Esophagus muscularis mucosa (tissue), 4 donors: ENCODE measurements around the gene ZNF850. TPM values are rescaled to one million over a fixed set of nuclear protein-coding genes. Genes with fewer than 3 reads are reported as not detected.
"Not testable (repeated sequence)": the region's sequence is repeated elsewhere in the genome, so short reads cannot be mapped to it uniquely, and the experiment has no call there.

Experiments used
- DNase-seq: peaks from one replicate; pipeline ENCODE4 v3.0.0-alpha.2; 2017; ENCODE audit errors: extremely low spot score
- H3K27ac ChIP-seq, 4 donors: fragments of 200-600 bp; sonication (generic); replicated peaks in 1 of 4; 1 replicate in 3 of 4; 2 replicates in 1 of 4; pipeline ENCODE4 v1.5.1; 2016 to 2019; ENCODE audit warnings: mild to moderate bottlenecking in 1 of 4
- H3K27me3 ChIP-seq, 4 donors: fragments of 200-600 bp; sonication (generic); one replicate each; pipeline versions ENCODE4 v1.5.1 to v1.6.0; 2016 to 2019
- H3K36me3 ChIP-seq, 4 donors: fragments of 200-600 bp; sonication (generic); one replicate each; pipeline ENCODE4 v1.5.1; 2016 to 2019
- H3K4me1 ChIP-seq, 4 donors: fragments of 200-600 bp; sonication (generic); one replicate each; pipeline ENCODE4 v1.5.1; 2016 to 2019
- H3K4me3 ChIP-seq, 4 donors: fragments of 200-600 bp; sonication (generic); 1 replicate in 2 of 4; 2 replicates in 2 of 4; pipeline ENCODE4 v1.5.1; 2016 to 2019; ENCODE audit warnings: mild to moderate bottlenecking in 4 of 4, moderate library complexity in 1 of 4
- H3K9me3 ChIP-seq, 4 donors: fragments of 200-600 bp; sonication (generic); 1 replicate in 3 of 4; 2 replicates in 1 of 4; pipeline ENCODE4 v1.5.1; 2016 to 2019
- EP300 ChIP-seq: sonication (generic); formaldehyde crosslinking; IDR thresholded peaks from one replicate; pipeline ENCODE4 v1.6.1; 2017; ENCODE audit warnings: antibody characterized with exemption
- POLR2A ChIP-seq: fragments of 450-650 bp; IDR thresholded peaks from one replicate; pipeline ENCODE4 v1.6.1; 2017; ENCODE audit warnings: antibody characterized with exemption, moderate library complexity, mild to moderate bottlenecking, low read depth
- POLR2AphosphoS5 ChIP-seq, 2 donors: sonication (generic); formaldehyde crosslinking; IDR thresholded peaks; one replicate each; pipeline ENCODE4 v1.6.1; 2017; ENCODE audit warnings: antibody characterized with exemption in 2 of 2
- WGBS: methylation state at CpG from one replicate; pipeline ENCODE4 v1.1.5; 2018; 5-methylcytosine and 5-hydroxymethylcytosine counted together
- intact Hi-C: fragments of 100-400 bp; cut with DNase I; formaldehyde crosslinking; loops from one replicate; pipeline ENCODE4 v1.15.1; 2023
- total RNA-seq, 4 donors: library from RNA; depleted of rRNA; stranded (reverse); fragments of >200 nt; gene quantifications; one replicate each; pipeline versions ENCODE4 v1.1.0 to v1.2.1, GENCODE V29; 2016
- TF ChIP-seq, protein P1 (sequence below), 3 experiments: fragments of 200-600 bp in 2 of 3; fragments of 450-650 bp in 1 of 3; sonication (generic) in 2 of 3; IDR thresholded peaks; one replicate each; pipeline ENCODE4 v1.5.1; 2017 to 2019; ENCODE audit warnings: antibody characterized with exemption in 3 of 3, mild to moderate bottlenecking in 2 of 3, moderate library complexity in 1 of 3

The ZNF850 gene
- total RNA-seq, 4 donors from 2014 or later = 1.3 to 2.4 (median 2.0) TPM

GRCh38 chr19:36773223-36773579 is 594 bp upstream of the ZNF850 start:
- no peak for DNase-seq
- Histone ChIP-seq H3K4me3 (peak overlapping the region; percentile 59 to 77 (median 67)), H3K27ac (peak overlapping the region; percentile 77 to 86 (median 82)), H3K9me3 (peaks cover 0 to 32% (median 20%) of the 10 kb centered on the region in 4 donors), H3K36me3 (no peaks in the 10 kb centered on the region), H3K4me1 (peaks cover 8 to 23% (median 21%) of the 10 kb centered on the region in 4 donors), H3K27me3 (peaks cover 0 to 8% (median 0%) of the 10 kb centered on the region in 4 donors)
- intact Hi-C loops = loop anchor here (2.0 to 10.0 kb wide), 3 partner anchors 24 to 142 kb away; partner anchors contain the start of genes ZNF568, ZNF790 and ZNF829
- no peak for TF ChIP-seq POLR2A
- no peak for TF ChIP-seq POLR2AphosphoS5 (IDR thresholded peaks at IDR 0.05)
- TF ChIP-seq EP300 = no peak
- TF ChIP-seq, protein P1, sequence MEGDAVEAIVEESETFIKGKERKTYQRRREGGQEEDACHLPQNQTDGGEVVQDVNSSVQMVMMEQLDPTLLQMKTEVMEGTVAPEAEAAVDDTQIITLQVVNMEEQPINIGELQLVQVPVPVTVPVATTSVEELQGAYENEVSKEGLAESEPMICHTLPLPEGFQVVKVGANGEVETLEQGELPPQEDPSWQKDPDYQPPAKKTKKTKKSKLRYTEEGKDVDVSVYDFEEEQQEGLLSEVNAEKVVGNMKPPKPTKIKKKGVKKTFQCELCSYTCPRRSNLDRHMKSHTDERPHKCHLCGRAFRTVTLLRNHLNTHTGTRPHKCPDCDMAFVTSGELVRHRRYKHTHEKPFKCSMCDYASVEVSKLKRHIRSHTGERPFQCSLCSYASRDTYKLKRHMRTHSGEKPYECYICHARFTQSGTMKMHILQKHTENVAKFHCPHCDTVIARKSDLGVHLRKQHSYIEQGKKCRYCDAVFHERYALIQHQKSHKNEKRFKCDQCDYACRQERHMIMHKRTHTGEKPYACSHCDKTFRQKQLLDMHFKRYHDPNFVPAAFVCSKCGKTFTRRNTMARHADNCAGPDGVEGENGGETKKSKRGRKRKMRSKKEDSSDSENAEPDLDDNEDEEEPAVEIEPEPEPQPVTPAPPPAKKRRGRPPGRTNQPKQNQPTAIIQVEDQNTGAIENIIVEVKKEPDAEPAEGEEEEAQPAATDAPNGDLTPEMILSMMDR (IDR thresholded peaks at IDR 0.05) = no peak
- 1% methylated on average over 15 of the region's 15 CpGs for WGBS

DNA sequence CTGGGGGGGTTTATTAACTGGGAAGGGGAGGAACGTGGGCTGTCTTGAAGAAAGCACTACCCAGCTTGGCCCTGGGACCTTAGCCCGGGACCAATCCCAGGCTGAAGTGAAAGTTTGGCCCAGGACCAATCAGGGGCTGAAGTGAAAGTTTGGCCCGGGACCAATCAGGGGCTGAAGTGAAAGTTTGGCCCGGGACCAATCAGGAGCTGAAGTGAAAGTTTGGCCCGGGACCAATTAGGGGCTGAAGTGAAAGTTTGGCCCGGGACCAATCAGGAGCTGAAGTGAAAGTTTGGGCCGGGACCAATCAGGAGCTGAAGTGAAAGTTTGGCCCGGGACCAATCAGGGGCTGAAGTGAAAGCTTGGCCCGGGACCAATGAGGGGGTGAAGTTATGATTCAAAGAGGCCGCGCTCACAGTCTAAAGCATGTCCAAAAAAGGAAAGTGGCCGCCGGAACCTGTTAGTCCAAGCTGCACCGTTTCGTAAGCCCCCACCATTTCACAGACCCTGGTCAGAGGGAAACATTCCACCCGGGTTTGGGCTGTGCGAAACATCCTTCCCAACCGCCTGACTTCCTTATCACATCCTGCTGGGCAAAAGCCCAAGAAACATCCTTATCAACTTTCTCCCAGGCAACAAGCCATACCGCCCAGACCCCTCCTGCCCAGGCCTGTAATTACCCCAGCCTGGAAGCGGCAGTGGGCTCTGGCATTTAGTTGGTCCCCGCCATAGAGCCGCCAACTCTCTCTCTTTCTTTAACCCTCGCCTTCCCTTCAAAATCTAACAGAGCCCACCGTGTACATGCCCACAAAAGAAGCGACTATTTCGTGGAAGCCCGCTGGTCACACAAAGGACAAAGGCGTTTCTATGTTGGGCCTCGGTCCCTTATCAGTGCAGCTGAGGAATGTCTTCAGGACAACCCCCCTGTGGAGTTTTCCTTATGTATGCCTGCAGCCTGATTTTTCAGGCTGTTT is 1.1 kb downstream of the ZNF850 start:
- TF ChIP-seq POLR2AphosphoS5 (IDR thresholded peaks at IDR 0.05) = peak in 1 of 2 donors; percentile 17
- TF ChIP-seq, protein P1 (IDR thresholded peaks at IDR 0.05) = no peak
- Histone ChIP-seq H3K27ac (peak overlapping the region; percentile 77 to 86 (median 82)), H3K4me1 (peaks cover 8 to 23% (median 21%) of the 10 kb centered on the region in 4 donors), H3K36me3 (peaks cover 0 to 3% (median 0%) of the 10 kb centered on the region in 4 donors), H3K9me3 (peaks cover 0 to 43% (median 24%) of the 10 kb centered on the region in 4 donors), H3K4me3 (peak overlapping the region; percentile 59 to 77 (median 67)), H3K27me3 (peaks cover 0 to 8% (median 0%) of the 10 kb centered on the region in 4 donors)
- intact Hi-C loops = loop anchor here (2.0 to 10.0 kb wide), 3 partner anchors 25 to 143 kb away; partner anchors contain the start of genes ZNF568, ZNF790 and ZNF829
- DNase-seq = peak; percentile 91
- WGBS = under 1% methylated on average over 27 of the region's 29 CpGs

DNA sequence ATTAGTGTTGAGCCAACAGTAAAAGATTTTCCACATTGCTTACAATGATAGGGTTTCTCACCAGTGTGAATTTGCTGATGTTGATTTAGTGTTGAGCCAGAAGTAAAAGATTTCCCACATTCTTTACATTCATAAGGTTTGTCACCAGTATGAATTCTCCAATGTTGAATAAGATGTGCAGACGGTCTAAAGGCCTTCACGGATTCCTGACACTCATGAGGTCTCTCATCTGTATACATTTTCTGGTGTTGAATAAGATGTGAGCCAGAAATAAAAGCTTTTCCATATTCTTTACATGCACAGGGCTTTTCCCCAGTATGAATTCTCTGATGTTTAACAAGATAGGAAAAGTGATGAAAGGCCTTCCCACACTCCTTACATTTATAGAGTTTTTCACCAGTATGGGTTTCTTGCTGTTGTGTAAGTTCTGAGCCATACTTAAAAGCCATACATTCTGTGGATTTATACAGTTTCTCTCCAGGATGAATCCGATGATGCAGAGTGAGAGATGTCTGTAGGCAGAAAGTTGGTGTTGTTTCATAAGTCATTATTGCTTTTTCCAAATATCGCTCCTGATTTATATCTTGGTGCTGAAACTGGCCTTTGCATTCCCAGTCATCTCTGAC is 22.4 kb downstream of the ZNF850 start:
- Histone ChIP-seq H3K27me3 (no peaks in the 10 kb centered on the region), H3K4me3 (no peak overlapping the region), H3K36me3 (peaks cover 66 to 96% (median 80%) of the 10 kb centered on the region in 4 donors), H3K4me1 (no peaks in the 10 kb centered on the region), H3K9me3 (peaks cover 11 to 100% (median 100%) of the 10 kb centered on the region in 4 donors), H3K27ac (no peak overlapping the region)
- no peak for TF ChIP-seq POLR2AphosphoS5 (IDR thresholded peaks at IDR 0.05)
- TF ChIP-seq EP300 = no peak
- TF ChIP-seq, protein P1 (IDR thresholded peaks at IDR 0.05) = no peak
- TF ChIP-seq POLR2A = no peak
- 99% methylated on average over 4 of the region's 4 CpGs for WGBS
- intact Hi-C loops = no loop called here
- no peak for DNase-seq

DNA sequence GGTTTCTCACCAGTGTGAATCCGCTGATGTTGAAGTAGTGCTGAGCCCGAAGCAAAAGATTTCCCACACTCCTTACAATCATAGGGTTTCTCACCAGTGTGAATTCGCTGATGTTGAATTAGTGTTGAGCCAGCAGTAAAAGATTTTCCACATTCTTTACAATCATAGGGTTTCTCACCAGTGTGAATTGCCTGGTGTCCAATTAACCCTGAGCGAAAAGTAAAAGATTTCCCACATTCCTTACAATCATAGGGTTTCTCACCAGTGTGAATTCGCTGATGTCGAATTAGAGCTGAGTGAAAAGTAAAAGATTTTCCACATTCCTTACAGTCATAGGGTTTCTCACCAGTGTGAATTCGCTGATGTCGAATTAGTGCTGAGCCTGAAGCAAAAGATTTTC is 23.0 kb downstream of the ZNF850 start:
- H3K27me3 ChIP-seq, H3K27ac ChIP-seq, H3K4me1 ChIP-seq, DNase-seq, intact Hi-C loops, H3K4me3 ChIP-seq: not testable (repeated sequence)
- WGBS = 93% methylated on average over 8 of the region's 8 CpGs
- peaks cover 61 to 96% (median 79%) of the 10 kb centered on the region in 4 donors for H3K36me3 ChIP-seq
- H3K9me3 ChIP-seq = peaks cover 11 to 100% (median 100%) of the 10 kb centered on the region in 4 donors
